ENCODE results near the gene ST6GAL1.

The ST6GAL1 gene

DNA sequence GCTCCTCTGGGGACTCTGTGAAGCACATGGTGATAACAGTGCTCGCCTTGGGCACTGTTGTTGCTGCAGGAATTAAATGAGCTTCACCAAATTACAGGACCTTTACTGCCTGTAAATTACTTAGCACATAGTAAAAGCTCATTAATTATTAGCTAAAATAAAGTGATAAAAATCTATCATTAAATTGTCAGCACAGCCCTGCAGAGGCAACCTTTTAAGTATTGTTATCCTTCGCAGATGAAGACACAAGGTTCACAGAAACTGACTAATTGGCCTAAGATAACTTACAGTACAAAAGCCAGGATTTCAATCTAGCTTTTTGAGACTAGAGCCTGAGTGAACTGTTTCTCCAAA, 96.0 kb downstream of the ST6GAL1 start:
- no peaks in the 10 kb centered on the region for H3K27me3 ChIP-seq (ENCODE audit: control insufficient read depth, insufficient read depth, low read length)
- H3K36me3 ChIP-seq (ENCODE audit: control insufficient read depth, insufficient read depth, low read length): no peaks in the 10 kb centered on the region
- no peak overlapping the region for H3K4me3 ChIP-seq (ENCODE audit: low read length)
- H3K27ac ChIP-seq (ENCODE audit: low read depth, low read length): no peak overlapping the region
- H3K4me1 ChIP-seq (ENCODE audit: control insufficient read depth, insufficient read depth, low read length): no peaks in the 10 kb centered on the region
- no peak overlapping the region for H3K9ac ChIP-seq (ENCODE audit: low read length)

DNA sequence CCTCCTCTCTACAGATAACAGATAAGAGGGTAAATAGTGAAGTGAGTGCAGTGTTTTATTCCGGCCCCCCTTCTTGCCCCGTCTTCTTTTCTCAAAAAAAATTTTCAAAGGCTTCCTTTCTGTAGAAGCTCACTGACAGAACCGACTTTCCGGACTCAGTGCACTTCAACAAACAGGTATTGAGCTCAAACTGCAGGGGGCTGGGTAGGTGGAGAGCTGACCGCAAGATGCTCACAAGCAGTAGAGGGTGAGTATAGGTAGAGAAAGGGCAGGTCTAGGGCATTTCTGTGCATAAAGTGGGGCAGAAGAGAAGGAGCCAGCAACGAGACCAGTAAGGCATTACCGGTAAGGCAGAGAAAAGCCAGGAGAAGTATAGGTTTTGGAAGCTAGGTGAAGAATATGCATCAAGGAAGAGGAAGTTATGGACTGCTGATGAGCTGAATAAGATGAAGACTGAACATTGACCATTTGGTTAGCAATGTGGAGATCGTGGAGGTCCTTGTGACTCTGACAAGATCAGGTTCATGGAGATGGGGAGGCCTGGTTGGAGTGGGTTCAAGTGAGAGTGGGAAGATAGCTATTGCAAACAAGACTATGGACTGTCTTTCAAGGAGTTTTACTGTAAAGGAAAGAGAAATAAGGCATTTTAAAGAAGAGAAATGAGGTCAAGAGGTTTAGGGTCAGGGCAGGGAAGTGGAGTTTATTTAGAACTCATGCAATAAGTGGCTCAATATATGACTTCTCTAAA, 97.4 kb downstream of the ST6GAL1 start:
- Histone ChIP-seq H3K36me3 (ENCODE audit: control insufficient read depth, insufficient read depth, low read length) (no peaks in the 10 kb centered on the region), H3K4me3 (ENCODE audit: low read length) (no peak overlapping the region), H3K4me1 (ENCODE audit: control insufficient read depth, insufficient read depth, low read length) (no peaks in the 10 kb centered on the region), H3K27me3 (ENCODE audit: control insufficient read depth, insufficient read depth, low read length) (no peaks in the 10 kb centered on the region), H3K27ac (ENCODE audit: low read depth, low read length) (no peak overlapping the region), H3K9ac (ENCODE audit: low read length) (no peak overlapping the region)

DNA sequence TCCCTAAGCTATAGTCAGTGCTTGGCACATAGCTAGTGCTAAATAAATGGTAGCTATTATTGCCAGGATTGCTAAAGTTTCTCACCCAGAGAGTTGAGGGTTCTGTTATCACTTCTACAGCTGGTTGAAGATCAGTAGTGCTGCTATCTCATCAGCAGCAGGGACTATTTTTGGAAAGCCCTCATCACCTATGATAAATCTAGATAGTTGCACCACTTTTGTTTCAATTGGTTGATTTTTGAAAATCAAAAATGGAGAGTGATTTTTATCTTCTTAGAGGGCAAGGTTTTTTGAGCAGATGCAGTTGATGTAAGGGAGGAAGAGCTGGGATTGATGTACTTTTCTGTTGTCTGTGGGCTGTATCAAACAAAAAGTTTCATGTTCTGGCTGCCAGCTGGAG, 101.6 kb downstream of the ST6GAL1 start:
- no peak overlapping the region for H3K9ac ChIP-seq (ENCODE audit: low read length)
- no peaks in the 10 kb centered on the region for H3K27me3 ChIP-seq (ENCODE audit: control insufficient read depth, insufficient read depth, low read length)
- no peaks in the 10 kb centered on the region for H3K36me3 ChIP-seq (ENCODE audit: control insufficient read depth, insufficient read depth, low read length)
- H3K4me3 ChIP-seq (ENCODE audit: low read length): no peak overlapping the region
- no peaks in the 10 kb centered on the region for H3K4me1 ChIP-seq (ENCODE audit: control insufficient read depth, insufficient read depth, low read length)
- no peak overlapping the region for H3K27ac ChIP-seq (ENCODE audit: low read depth, low read length)

DNA sequence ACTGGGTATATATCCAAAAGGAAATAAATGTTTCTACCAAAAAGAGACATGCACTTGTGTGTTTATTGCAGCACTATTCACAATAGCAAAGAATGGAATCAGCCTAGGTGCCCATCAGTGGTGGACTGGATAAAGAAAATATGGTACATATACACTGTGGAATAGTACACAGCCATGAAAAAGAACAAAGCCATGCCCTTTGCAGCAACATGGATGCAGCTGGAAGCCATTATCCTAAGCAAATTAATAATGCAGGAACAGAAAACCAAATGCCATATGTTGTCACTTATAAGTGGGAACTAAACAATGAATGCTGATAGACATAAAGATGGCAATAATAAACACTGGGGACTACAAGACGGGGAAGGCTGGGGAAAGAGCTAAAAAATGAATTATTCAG, 106.1 kb downstream of the ST6GAL1 start:
- H3K27me3 ChIP-seq (ENCODE audit: control insufficient read depth, insufficient read depth, low read length): no peaks in the 10 kb centered on the region

DNA sequence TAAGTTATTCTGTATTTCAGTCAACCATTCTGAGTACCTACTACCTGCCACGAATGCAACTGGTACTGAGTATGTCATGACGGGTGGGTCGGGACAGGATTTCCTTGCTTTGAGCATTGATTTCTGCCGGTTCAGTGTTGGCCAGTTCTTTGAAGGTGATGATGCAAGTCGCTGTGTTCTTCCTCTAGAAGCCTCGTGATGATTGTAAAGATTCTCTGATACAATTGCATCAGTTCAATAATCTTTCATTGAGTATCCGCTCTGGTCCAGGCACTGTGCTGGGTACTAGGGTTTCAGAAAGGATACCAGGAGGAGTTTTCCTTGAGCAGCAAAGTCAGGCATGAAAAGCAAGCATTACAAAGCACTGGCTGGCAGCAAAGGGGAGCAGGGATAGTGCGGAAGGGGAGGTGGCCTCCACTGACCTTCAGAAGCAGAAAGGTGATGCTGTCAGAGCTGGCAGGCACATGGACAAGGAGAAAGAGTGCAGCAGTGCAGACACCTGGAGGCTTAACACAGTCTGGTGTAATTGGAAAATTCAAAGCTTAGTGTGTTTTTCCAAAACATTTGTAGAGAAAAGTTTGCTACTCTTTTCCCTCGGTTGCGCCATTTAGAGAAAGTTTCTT, 108.9 kb downstream of the ST6GAL1 start:
- Histone ChIP-seq H3K4me1 (ENCODE audit: control insufficient read depth, insufficient read depth, low read length) (no peaks in the 10 kb centered on the region), H3K27me3 (ENCODE audit: control insufficient read depth, insufficient read depth, low read length) (no peaks in the 10 kb centered on the region), H3K27ac (ENCODE audit: low read depth, low read length) (no peak overlapping the region), H3K9ac (ENCODE audit: low read length) (no peak overlapping the region), H3K36me3 (ENCODE audit: control insufficient read depth, insufficient read depth, low read length) (no peaks in the 10 kb centered on the region), H3K4me3 (ENCODE audit: low read length) (no peak overlapping the region)

More for the DNA sequence above, 106.1 kb downstream of the ST6GAL1 start:
- H3K27ac ChIP-seq (ENCODE audit: low read depth, low read length): no peak overlapping the region
- H3K4me1 ChIP-seq (ENCODE audit: control insufficient read depth, insufficient read depth, low read length): no peaks in the 10 kb centered on the region
- H3K9ac ChIP-seq (ENCODE audit: low read length): no peak overlapping the region
- no peak overlapping the region for H3K4me3 ChIP-seq (ENCODE audit: low read length)
- H3K36me3 ChIP-seq (ENCODE audit: control insufficient read depth, insufficient read depth, low read length): no peaks in the 10 kb centered on the region

DNA sequence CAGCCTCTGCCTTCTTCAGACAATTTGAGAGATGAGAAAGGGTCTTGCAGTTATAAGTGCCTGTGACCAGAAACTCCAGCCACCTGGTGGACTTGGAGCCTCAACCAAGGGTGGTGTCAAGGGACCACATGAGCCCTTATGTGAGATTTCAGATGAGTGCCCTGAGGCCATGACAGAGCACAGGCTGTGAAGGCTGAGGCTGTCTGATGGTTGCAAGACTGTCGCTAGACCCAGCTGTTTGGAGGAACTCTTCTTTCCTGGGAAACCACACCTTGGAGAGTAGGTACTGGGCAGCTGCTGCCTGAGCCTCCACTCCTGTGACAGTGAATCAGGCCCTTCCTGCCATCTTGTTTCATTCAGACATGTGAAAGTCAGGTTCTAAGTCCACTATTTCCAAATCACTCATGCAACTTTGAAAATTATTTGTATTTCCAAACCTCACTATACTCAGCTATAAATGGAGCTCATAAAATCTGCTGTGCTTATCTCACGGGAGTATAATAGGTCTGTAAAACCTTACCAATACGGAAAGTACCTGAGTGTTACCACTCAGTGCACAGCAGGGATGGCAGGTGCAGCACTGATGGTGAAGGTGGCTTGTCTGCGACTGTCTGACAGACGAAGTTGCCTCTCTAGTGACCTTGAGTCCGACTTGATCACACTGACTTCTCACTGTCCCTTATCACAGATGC, 109.5 kb downstream of the ST6GAL1 start:
- Histone ChIP-seq H3K4me1 (ENCODE audit: control insufficient read depth, insufficient read depth, low read length) (no peaks in the 10 kb centered on the region), H3K27ac (ENCODE audit: low read depth, low read length) (no peak overlapping the region), H3K36me3 (ENCODE audit: control insufficient read depth, insufficient read depth, low read length) (no peaks in the 10 kb centered on the region), H3K9ac (ENCODE audit: low read length) (no peak overlapping the region), H3K27me3 (ENCODE audit: control insufficient read depth, insufficient read depth, low read length) (no peaks in the 10 kb centered on the region), H3K4me3 (ENCODE audit: low read length) (no peak overlapping the region)

DNA sequence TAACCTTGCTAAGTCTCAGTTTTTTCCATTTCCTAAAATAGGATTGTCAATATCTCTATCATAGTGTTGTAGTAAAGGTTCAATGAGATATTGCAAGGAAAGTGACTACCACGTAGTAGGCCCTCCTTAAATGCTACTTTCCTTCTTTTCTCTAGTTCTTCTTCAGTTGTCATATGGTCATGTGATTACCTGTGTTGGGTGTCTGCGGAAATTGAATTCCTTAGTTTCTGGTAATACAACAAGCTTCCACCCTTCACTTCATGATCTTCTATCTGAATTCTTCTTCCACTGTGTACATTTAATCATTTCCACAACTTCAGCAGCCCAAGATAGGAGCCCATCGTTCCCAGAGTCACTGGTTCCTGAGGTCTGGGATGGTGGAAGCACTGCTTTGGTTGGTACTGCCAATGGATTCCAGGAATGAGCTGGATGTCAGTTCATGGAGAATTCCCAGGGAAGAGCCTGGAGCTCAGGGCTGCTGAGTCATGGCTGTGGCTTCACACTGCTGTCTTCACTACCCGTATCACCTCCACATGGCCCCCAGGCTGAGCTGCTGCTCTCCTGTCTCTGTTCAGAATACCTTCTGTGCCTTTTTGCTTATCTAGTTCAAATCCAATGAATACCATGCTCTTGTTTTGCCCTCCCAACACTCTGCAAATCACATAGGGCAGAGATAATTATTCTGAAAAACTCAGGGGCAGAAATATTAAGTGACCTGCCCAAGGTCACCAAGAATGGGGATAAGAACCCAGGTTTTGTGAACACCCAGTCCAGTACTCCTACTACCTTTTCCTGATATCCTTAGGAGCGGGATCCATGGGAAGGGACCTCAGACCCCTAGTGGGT, 110.4 kb downstream of the ST6GAL1 start:
- no peaks in the 10 kb centered on the region for H3K4me1 ChIP-seq (ENCODE audit: control insufficient read depth, insufficient read depth, low read length)
- no peaks in the 10 kb centered on the region for H3K27me3 ChIP-seq (ENCODE audit: control insufficient read depth, insufficient read depth, low read length)
- H3K9ac ChIP-seq (ENCODE audit: low read length): no peak overlapping the region
- no peak overlapping the region for H3K4me3 ChIP-seq (ENCODE audit: low read length)
- no peak overlapping the region for H3K27ac ChIP-seq (ENCODE audit: low read depth, low read length)
- H3K36me3 ChIP-seq (ENCODE audit: control insufficient read depth, insufficient read depth, low read length): no peaks in the 10 kb centered on the region

DNA sequence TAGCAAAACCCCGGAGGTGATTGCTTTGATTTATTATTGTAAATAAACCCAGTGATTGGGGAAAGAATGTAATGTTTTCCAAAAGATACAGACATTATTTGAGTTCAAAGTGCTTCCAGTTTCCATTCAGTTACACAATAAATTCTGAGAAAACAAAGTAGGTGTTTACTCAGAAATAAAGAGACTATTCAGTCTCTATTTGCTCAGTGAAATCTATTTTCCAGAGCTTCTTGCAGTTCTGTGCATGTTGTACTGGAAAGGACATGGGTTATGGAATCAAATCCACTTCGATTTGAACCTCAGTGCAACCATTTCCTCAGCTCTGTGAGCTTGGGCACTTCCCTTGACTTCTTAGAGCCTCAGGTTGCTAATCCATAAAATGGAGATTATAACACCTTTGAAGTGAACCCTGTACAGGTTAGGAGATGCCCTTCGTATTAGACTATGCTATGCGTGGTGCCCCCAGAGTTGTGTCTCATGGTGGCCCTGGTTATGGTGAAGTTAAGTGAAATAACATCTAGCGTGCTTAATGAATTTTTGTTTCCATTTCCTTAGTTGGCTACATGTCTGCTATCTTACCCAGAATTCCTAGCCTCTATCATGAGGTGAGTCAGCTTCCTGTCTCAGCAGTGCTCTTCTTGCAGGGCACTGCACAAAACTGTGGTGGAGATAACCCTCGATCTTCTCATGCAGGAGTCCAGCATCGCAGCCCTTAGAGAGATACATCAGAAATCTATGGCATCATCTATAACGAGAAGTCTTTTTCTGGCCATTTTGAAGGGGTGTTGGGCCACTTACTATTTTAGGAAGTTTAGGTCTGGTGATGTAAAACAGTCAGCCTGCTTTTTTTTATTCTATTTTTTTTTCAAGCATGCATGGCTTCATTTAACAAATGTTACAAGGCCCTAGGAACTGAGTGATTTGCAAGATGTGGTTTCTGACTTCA, 111.3 kb downstream of the ST6GAL1 start:
- Histone ChIP-seq H3K4me1 (ENCODE audit: control insufficient read depth, insufficient read depth, low read length) (no peaks in the 10 kb centered on the region), H3K4me3 (ENCODE audit: low read length) (no peak overlapping the region), H3K9ac (ENCODE audit: low read length) (no peak overlapping the region), H3K27me3 (ENCODE audit: control insufficient read depth, insufficient read depth, low read length) (no peaks in the 10 kb centered on the region), H3K36me3 (ENCODE audit: control insufficient read depth, insufficient read depth, low read length) (no peaks in the 10 kb centered on the region), H3K27ac (ENCODE audit: low read depth, low read length) (no peak overlapping the region)

DNA sequence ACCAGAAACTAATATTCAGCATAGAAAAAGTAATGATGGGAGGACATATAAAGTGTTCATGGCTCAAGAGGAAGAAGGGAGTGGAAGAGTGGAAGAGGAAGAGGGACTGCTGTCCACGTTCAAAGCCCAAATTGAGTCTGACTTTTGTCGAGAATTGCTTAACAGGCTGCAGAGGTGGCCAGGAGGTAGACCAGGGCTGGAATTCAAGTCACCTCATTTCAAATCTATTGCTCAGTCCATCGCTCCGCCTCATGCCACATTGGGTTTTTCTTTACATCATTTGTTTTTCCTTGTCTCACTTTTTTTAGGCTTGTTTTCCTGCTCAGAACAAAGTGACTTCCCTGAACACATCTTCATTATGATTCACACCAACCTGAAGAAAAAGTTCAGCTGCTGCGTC, 112.0 kb downstream of the ST6GAL1 start:
- Histone ChIP-seq H3K27ac (ENCODE audit: low read depth, low read length) (no peak overlapping the region), H3K4me1 (ENCODE audit: control insufficient read depth, insufficient read depth, low read length) (no peaks in the 10 kb centered on the region)

DNA sequence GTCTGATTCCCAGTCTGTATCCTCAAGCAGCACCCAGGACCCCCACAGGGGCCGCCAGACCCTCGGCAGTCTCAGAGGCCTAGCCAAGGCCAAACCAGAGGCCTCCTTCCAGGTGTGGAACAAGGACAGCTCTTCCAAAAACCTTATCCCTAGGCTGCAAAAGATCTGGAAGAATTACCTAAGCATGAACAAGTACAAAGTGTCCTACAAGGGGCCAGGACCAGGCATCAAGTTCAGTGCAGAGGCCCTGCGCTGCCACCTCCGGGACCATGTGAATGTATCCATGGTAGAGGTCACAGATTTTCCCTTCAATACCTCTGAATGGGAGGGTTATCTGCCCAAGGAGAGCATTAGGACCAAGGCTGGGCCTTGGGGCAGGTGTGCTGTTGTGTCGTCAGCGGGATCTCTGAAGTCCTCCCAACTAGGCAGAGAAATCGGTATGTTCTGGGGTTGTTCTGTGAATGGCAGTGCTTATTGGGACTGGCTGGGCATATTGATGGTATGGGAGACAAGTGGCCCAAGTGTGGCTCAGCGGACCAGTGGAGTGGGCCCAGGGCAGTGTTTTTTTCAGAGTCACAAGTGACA, 112.6 kb downstream of the ST6GAL1 start:
- H3K4me1 ChIP-seq (ENCODE audit: control insufficient read depth, insufficient read depth, low read length): no peaks in the 10 kb centered on the region

More for the DNA sequence above, 112.0 kb downstream of the ST6GAL1 start:
- Histone ChIP-seq H3K27me3 (ENCODE audit: control insufficient read depth, insufficient read depth, low read length) (no peaks in the 10 kb centered on the region), H3K4me3 (ENCODE audit: low read length) (no peak overlapping the region), H3K36me3 (ENCODE audit: control insufficient read depth, insufficient read depth, low read length) (no peaks in the 10 kb centered on the region), H3K9ac (ENCODE audit: low read length) (no peak overlapping the region)

DNA sequence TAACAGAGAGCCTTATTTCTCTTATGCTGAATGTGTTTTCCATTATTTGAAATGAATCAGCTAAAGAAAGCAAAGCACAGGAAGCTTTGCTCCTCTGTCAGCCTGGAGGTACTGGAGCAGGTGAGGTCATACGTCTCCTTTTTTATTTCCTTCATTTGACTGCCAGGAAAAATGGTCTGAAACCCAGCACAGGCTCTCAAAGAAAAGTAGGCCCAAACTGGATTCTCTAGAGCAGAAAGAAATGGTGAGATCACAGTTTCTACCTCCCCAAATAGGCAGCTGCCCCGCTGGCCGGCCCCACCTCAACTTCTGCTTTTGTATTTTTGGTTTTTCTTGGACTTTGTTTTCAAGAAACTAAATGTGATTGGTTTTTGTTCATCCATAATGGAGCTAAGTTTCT, 113.9 kb downstream of the ST6GAL1 start:
- no peaks in the 10 kb centered on the region for H3K4me1 ChIP-seq (ENCODE audit: control insufficient read depth, insufficient read depth, low read length)
- no peak overlapping the region for H3K9ac ChIP-seq (ENCODE audit: low read length)

More for the DNA sequence above, 112.6 kb downstream of the ST6GAL1 start:
- no peak overlapping the region for H3K4me3 ChIP-seq (ENCODE audit: low read length)
- no peaks in the 10 kb centered on the region for H3K36me3 ChIP-seq (ENCODE audit: control insufficient read depth, insufficient read depth, low read length)
- H3K9ac ChIP-seq (ENCODE audit: low read length): no peak overlapping the region
- no peaks in the 10 kb centered on the region for H3K27me3 ChIP-seq (ENCODE audit: control insufficient read depth, insufficient read depth, low read length)
- H3K27ac ChIP-seq (ENCODE audit: low read depth, low read length): no peak overlapping the region

More for the DNA sequence above, 113.9 kb downstream of the ST6GAL1 start:
- Histone ChIP-seq H3K4me3 (ENCODE audit: low read length) (no peak overlapping the region), H3K36me3 (ENCODE audit: control insufficient read depth, insufficient read depth, low read length) (no peaks in the 10 kb centered on the region), H3K27ac (ENCODE audit: low read depth, low read length) (no peak overlapping the region), H3K27me3 (ENCODE audit: control insufficient read depth, insufficient read depth, low read length) (no peaks in the 10 kb centered on the region)
